HG03039 (cell line): ENCODE data around the gene NDOR1.

Source experiments
- ATAC-seq: cut with Tn5 transposase; IDR thresholded peaks from one replicate; pipeline ENCODE4 v1.9.1; 2021; ENCODE audit warnings: mild to moderate bottlenecking, moderate library complexity; ENCODE audit not compliant: unreplicated experiment

Gene NDOR1

GRCh38 chr9:137182836-137183235 is 22.7 kb upstream of the NDOR1 start:
- no peak for ATAC-seq

- ATAC-seq, result no peak
Measured at GRCh38 chr9:137183980-137184595, 21.4 kb upstream of the NDOR1 start.

DNA sequence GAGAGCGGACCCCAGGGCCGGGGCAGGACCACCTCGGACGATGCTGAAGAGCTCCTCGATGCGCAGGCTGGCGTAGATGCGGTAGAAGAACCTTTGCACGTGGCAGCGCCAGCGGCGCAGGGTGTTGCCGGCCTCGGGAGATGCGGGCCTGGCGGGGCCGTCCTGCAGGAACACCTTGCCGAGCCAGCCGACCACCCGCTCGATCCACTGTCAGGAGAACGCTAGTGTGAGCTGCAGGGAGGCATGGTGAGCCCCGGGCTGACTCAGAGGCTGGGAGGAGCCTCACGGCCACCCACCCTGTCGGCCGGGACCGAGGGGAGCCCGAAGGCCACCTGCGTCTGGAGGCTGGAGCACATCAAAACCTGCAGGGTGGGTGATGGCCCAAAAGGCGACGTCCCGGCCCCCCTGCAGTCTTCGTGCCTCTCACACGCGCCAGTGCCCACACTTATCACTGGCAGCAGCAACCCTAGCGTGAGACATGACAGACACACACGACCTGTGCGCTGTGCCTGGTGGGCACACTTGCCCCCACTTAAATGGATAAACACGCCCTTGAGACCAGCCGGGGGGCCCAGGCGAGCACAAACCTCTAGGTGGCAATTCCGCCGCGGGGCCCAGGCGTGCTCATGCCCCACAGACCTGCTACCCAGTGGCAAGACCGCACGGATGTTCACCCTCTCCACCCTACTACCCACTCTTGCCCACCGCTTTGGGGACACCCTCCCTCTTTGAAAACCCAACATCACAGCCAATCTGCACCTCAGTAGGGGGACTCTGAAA is 20.4 kb upstream of the NDOR1 start:
- no peak for ATAC-seq

GRCh38 chr9:137185921-137186320 is 19.6 kb upstream of the NDOR1 start:
- no peak for ATAC-seq

GRCh38 chr9:137186385-137186784 is 19.1 kb upstream of the NDOR1 start:
- ATAC-seq, result no peak

DNA sequence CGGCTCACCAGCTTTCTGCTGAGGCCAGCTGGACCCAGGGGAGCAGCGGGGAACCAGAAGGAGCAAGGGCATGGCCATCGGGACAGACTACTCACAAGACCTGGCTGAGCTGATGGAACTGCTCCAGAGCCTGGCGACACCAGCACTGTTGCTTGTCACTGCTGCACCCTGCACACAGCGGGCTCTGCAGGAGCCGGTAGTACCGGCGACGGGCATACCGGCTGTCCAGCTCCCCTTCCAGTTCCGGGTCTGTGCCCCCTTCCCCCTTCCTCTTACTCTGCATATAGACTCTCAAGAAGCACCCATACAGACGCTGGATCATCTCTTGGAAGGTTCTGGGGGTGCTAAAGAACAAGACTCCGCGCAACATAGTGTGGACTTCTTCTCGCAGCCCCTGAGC is 18.1 kb upstream of the NDOR1 start:
- no peak for ATAC-seq

- no peak for ATAC-seq
Measured at GRCh38 chr9:137188086-137188489, 17.4 kb upstream of the NDOR1 start.

DNA sequence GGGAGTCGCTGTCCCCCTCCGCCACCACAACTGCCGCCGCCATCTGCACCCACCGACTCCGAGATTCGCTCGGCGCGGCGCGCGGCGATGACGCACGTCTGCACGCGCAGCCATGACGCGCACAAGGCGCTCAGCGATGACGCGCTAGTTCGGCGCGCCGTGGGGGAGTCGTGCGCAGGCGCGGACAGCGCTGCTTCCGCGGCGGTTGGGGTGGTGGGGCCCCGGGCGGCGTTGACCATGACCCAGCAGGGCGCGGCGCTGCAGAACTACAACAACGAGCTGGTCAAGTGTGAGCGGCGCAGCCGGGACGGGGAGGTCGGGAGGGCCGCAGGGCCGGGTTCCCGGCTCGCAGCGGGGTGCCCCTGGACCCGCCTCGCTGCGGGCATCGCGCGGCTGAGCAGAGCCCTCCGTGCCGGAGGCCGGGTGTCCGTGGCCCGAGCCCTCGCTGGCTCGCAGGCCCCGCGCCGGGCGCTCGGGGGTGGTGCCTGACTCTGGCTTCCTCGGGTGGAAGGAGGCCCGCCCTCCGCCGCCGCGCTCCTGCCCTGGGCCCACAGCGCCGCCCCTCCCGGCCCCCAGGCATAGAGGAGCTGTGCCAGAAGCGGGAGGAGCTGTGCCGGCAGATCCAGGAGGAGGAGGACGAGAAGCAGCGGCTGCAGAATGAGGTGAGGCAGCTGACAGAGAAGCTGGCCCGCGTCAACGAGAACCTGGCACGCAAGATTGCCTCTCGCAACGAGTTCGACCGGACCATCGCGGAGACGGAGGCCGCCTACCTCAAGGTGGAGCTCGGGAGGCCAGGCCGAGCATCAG is 16.8 kb upstream of the NDOR1 start, which contains the start of the genes ANAPC2 and SSNA1:
Gene ANAPC2, minus strand, starts transcription at position 71 of the 807 bp plus-strand sequence. Its CDS starts 28 bp downstream, at position 43.
Gene SSNA1, plus strand, starts transcription at position 187 of the 807 bp plus-strand sequence. Its CDS starts 51 bp downstream, at position 238.
- peak; percentile 68 for ATAC-seq

DNA sequence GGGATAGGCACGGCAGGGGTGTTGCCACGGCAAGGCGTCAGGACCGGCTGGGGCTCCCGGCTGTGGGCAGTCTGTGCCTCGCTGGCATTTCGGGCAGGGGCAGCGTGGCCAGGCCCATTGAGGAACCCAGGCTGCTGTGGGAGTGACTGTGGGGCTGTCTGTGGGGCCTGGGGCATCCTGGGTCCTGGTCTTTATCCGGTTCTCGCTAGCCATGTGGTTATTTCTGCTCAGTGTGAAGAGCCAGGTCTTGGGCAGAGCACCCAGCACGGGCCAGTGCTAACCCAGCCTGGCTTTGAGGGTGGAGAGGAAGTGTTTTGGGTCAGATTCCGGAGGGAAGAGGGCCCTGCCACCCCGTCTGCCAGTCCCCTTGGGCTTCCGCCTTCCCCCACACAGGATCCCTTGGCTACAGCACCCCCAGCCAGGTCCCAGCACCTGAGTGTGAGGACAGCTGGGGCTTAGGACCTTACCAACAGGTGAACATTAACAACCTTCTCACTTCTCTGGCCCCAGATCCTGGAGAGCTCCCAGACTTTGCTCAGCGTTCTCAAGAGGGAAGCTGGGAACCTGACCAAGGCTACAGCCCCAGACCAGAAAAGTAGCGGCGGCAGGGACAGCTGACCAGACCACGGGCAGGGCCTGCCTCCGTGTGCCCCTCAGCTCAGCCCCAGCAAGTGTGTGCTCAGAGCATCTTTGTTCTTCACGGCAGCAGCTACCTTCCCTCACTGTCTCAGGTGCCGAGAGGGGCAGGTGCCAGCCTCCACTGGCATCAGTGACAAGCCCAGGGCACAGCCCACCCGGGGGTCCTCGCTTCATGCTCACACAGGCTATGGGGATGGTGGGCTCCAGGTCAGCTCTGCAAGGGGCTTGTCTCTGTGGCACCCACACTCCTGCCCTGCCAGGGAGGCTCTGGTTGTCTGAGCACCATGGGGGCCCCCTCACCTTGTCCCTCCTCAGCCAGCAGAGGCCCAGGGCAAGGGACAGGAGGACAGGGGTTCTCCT is 15.9 kb upstream of the NDOR1 start:
- peak; percentile 2 for ATAC-seq

DNA sequence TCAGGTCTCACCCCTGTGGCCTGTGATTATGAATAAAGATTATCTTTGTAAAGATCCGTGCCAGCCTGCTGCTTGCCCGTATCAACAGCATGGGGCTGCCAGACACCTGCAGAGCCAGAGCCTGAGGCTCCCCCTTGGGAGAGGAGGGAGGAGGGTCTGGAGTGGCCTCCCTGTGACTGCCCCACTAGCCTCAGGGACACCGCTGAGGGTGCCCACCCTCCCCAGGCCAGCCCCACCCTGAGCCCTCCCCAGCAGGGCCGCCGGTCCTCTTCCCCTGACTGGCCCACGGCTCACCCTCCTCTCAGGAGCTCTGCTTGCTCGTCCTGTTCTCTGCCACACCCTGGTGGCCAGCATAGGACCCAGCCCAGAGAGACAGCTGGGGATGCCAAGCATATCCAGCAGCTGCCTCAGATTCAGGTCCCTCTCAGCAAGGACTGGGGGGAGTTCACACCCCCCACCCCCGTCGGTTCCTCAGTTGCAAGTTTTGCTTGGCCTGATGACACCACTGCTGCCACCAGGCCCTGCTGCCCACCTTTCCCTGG is 15.1 kb upstream of the NDOR1 start:
- no peak for ATAC-seq

GRCh38 chr9:137191245-137191644 is 14.3 kb upstream of the NDOR1 start:
- no peak for ATAC-seq

GRCh38 chr9:137191691-137192447 is 13.6 kb upstream of the NDOR1 start:
- ATAC-seq, result no peak

- no peak for ATAC-seq
Measured at GRCh38 chr9:137192448-137192780, 13.1 kb upstream of the NDOR1 start.

DNA sequence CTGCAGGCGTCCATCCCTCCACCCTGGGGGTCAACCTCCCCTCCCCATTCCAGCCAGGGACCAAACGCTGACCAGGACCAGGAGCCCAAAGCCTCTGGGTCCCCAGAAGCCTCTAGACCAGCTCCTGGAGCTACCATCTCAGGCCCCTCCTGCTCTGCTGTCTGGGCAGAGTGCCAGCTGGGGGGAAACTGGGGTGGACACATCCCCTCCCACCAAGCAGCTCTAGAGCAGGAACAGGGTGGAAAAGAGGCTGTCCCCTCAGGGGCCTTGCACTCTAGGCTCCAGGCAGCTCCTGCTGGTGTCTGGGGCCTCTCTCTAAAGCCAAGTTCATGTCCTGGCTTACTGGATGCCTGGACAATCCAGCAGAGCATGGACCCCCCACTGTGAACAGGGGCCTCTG is 12.6 kb upstream of the NDOR1 start:
- no peak for ATAC-seq

DNA sequence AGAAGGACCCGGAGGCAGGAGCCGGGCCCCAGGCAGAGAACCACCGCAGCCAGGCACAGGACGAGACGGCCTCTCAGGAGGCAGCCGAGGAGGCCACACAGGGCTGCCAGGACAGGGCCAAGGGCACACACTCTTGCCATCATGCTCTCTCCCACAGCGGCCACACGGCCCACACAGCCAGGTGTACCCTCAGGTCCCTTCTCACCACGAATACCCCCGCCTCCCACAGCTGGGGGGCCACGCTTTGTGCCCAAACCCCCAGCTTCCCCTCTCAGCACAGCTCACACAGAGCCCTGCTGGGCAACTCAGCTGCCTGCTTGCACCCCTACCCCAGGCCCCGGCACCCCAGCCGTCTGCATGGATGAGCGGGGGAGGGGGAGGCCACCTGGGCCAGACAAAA is 11.7 kb upstream of the NDOR1 start:
- no peak for ATAC-seq

- ATAC-seq, result no peak
Measured at GRCh38 chr9:137194388-137194787, 11.1 kb upstream of the NDOR1 start.

DNA sequence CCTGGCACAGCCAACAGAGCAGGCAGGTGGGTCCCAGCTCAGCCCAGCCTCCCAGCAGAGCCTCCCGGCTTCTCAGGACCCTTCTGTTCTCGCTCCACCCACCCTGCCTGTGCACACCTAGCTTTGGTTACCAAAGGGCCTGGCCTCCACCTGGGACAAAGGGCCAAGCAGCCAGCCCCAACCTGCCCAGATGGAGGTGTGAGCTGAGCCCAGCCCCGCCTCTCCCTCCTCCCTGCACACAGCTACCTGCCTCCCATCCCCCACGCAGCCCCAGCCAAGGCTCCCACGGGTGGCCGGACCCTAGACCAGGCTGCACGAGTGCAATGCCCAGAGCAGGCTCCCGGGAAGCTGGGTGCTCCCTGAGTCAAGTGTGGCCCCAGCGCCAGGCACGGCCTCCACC is 10.6 kb upstream of the NDOR1 start:
- no peak for ATAC-seq

DNA sequence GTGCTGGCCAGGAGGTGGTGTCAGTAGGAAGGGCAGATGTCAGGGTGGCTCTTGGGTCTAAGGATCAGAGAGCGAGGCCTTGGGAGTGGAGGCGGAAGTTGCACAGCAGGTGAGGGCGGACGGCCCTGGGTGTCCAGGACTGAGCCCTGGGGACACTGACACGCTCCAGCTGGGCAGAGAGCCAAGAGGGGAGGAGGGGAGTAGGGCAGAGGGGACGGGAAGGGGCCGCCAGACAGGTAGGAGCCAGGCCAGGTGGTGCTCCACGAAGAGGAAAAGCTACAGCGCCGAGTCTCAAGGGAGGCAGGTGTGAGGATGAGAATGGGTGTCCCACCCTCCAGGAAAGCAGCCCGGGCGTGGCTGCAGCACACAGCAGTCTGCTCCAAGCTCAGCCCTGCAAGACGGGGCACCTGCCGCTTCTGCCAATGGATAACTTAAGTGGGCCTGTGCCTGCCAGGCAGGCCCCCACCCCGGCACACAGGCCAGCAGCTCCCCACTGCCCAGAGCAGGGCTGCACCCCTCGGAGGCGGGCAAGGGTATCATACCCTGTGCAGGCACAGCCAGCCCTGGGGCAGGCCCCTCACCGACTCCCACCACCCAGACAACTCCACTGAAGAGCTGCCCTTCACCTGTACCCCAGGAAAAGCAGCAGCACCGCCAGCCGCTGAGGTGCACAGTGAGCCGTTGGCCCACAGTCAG is 9.8 kb upstream of the NDOR1 start:
- ATAC-seq, result no peak
